NCI-H524 (cell line): ENCODE results near the gene ZBTB34.
"Not testable (repeated sequence)": the region's sequence is repeated elsewhere in the genome, so short reads cannot be mapped to it uniquely, and the experiment has no call there.

ENCODE experiments used
- DNase-seq, 2 experiments: peaks; one replicate each; lab custom pipeline; 2025; lab: John Stamatoyannopoulos, UW

Gene ZBTB34

DNA sequence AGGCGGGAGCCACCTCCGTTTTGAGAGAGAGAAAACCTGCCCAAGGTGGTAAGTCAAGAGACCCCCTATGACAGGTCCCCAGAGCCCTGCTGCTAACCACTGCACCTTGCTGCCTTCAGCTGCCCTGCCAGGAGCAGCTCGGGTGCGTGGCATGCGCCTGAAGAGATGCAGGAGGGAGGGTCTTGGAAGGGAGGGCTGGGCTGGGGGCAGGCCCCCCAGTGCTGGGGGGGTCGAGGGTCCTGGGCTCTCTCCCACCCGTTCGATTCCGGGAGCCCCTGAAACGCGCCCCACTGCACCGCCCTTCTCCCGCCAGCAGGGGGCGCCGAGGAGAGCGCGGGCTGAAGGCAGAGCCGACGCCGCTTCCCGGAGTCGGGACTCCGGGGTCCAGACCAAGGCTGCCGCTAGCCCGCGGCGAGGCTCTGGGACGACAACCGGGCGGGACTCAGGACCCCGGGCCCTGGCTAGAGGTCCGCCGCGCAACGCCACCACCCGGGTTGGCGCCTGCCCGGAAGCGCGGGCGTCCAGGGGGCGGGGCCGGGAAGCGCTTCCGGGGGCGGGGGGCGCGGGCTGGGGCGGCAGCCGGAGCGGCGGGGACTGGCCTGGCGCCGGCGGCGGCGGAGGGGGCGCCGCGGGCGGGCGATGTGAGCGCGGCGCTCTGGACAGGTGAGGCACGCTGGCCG, at the start of gene ZBTB34:
TSS of gene ZBTB34 (plus strand) at position 563 of the 680 bp plus-strand sequence. CDS start 18,761 bp downstream, outside the sequence.
- peak; percentile 22 to 66 for DNase-seq

DNA sequence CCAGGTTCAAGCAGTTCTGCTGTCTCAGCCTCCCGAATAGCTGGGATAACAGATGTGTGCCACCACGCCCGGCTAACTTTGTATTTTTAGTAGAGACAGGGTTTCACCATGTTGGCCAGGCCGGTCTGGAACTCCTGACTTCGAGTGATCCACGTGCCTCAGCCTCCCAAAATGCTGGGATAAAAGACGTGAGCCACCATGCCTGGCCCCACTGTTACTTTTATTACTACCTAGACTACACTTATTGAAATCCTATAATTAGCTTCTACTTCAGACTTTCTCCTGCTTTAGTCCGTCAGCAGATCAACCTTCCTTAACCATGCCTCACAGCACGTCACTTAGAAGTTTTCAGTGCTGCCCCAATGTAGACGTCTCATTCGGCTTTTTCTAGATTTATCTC, 47.4 kb upstream of the ZBTB34 start:
- no peak for DNase-seq

DNA sequence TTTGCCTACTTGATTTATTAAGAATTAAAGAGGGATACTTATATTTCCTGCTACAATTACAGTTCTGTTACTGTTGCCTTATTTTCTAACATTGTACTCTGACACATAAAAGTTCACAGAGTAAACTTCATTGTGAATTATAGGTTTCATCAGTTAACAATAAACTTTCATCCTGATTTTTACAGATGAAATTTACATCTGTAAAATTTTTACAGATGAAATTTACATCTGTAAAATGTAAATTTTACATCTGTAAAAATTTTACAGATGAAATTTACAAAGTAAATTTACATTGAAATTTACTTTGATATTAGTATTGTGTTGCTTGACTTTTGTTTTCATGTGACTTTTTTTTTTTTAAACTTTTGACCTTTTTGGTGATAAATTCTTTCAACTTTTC, 46.3 kb upstream of the ZBTB34 start:
- no peak for DNase-seq

DNA sequence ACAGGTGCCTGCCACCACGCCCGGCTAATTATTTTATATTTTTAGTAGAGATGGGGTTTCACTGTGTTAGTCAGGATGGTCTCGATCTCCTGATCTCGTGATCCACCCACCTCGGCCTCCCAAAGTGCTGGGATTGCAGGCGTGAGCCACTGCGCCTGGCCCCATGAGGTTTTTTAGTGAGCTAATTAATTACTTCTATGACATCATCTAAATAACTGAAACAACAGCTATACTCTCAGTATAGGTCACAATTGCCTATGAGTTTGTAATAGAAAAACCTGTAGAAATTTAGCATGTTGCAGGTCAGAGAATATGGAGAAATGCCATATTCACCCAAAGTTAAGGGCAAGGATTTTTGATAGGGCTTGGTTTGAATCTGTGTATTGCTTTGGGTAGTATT, 42.8 kb upstream of the ZBTB34 start:
- not testable (repeated sequence) for DNase-seq

- no peak for DNase-seq
Observed at GRCh38 chr9:126818482-126818881, 42.0 kb upstream of the ZBTB34 start.

DNA sequence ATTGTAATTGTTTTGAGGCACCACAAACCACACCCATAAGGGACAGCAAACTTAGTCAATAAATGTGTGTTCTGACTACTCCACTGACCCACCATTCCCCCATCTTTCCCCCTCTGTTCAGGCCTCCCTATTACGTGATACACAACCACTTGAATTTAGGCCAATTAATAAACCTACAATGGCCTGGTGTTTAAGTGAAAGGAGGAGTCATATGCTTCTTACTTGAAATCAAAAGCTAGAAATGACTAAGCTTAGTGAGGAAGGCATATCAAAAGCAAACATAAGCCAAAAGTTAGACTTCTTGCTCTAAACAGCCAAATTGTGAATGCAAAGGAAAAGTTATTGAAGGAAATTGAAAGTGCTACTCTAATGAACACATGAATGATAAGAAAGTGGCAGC, 41.0 kb upstream of the ZBTB34 start:
- DNase-seq, result no peak

- no peak for DNase-seq
Observed at GRCh38 chr9:126822278-126822677, 38.2 kb upstream of the ZBTB34 start.

GRCh38 chr9:126822873-126823272, 37.6 kb upstream of the ZBTB34 start:
- no peak for DNase-seq

DNA sequence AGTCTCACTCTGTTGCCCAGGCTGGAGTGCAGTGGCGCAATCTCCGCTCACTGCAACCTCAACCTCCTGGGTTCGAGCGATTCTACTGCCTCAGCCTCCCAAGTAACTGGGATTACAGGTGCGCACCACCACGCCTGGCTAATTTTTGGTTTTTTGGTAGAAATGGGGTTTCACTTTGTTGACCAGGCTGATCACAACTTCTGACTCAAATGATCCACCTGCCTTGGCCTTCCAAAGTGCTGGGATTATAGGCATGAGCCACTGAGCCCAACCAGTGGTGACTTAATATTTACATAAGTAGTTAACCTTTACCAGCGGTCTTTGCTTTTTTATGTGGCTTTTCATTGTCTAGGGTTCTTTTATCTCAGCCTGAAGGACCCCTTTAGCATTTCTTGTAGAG, 36.4 kb upstream of the ZBTB34 start:
- not testable (repeated sequence) for DNase-seq

DNA sequence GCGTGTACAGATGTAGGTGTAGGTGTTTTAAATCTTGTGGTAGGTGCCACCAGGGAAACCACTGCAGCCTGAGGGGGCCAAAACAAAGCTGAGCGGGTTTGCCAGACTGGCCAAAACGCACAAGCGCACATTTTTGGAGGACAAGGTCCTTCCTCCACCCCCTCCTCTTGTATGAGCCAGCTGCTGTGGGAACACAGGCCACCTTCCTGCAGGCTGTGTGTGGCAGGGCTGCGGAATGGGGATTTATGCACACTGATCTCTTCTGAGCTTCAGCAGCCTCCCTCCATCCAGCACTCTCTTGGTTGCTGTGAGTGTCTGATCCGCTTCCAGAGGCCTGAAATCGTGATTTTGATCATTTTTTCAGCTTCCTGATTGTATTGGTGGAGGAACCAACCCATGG, 33.2 kb upstream of the ZBTB34 start:
- DNase-seq, result no peak

- DNase-seq, result no peak
Observed at GRCh38 chr9:126829035-126829434, 31.4 kb upstream of the ZBTB34 start.

DNA sequence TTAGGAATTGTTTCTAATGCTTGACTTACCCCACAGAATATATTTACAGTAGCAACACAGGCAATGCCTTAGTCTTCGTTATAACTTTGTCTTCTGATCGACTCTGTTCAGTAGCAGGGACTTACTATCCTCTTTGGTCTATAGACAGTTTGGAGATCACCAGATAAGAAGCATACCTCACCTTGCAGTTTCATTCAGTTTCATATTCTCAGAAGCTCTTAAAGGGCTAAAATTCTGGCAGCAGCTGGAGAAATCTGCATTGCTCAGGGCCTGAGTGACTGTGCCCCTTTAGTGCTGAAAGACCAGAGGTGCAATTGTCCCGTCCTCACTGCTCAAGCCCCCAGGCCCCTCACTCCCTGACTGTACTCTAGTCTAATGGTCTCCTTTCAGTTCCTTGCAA, 29.6 kb upstream of the ZBTB34 start:
- no peak for DNase-seq

DNA sequence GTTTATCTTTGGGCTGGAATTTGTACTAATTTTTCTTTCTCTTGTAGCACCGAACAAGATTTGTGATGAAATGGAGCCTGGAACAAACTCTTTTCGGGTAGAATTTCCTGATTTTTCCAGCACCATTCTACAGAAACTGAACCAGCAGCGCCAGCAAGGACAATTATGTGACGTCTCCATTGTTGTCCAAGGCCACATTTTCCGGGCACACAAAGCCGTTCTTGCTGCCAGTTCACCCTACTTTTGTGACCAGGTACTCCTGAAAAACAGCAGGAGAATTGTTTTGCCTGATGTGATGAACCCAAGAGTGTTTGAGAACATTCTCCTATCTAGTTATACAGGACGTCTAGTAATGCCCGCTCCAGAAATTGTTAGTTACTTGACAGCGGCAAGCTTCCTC, 28.0 kb upstream of the ZBTB34 start:
- DNase-seq, result no peak

DNA sequence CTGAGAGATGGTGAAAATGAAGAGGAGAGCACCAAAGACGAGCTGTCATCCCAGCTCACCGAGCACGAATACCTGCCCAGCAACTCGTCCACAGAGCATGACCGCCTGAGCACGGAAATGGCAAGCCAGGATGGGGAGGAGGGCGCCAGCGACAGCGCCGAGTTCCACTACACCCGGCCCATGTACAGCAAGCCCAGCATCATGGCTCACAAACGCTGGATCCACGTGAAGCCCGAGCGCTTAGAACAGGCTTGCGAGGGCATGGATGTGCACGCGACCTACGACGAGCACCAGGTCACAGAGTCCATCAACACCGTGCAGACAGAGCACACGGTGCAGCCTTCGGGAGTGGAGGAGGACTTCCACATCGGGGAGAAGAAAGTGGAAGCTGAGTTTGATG, 27.4 kb upstream of the ZBTB34 start:
- DNase-seq, result no peak

DNA sequence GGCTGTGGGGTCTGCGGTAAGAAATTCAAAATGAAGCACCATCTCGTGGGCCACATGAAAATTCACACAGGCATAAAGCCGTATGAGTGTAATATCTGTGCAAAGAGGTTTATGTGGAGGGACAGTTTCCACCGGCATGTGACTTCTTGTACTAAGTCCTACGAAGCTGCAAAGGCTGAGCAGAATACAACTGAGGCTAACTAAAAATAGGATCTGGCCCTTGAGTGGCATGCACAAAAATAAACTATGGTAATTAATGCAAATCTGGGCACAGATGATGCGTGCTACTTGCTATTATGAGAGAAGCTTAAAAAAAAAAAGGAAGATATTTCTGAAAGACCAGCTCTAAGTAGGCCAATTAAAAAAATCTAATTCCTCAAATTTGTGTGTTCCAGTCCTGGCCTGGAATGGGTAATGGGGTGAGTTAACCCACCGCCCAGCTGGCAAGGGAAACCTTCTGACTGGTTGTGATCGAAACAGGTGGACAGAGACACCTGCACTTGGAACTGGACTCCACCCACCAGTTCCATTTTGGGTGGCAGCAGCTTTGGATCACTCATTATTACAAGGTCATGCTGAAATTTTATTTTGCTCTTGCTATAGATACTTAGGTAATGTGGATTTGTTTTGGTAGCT, 26.6 kb upstream of the ZBTB34 start:
- DNase-seq, result no peak

DNA sequence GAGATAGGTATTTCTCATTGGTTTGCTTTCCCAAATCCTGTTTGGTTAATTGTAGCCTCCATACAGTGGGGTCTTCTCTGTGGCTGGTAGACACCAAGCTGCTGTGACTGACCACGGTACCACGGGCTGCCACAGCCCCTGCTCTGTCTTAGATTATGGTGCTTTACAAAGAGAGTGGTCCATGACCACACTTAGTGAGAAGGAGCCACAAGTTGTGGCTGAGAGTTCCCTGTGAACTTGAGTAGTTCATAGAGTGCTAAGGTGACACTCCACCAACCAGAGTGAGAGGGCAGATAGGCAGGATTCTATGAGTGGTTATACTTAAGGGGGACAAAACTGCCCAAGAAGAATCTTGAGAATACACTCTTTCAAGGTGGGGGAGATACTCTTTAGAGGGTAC, 25.8 kb upstream of the ZBTB34 start:
- DNase-seq, result no peak

GRCh38 chr9:126836216-126836615, 24.2 kb upstream of the ZBTB34 start:
- DNase-seq, result no peak

- DNase-seq, result no peak
Observed at GRCh38 chr9:126838055-126838811, 22.2 kb upstream of the ZBTB34 start.

DNA sequence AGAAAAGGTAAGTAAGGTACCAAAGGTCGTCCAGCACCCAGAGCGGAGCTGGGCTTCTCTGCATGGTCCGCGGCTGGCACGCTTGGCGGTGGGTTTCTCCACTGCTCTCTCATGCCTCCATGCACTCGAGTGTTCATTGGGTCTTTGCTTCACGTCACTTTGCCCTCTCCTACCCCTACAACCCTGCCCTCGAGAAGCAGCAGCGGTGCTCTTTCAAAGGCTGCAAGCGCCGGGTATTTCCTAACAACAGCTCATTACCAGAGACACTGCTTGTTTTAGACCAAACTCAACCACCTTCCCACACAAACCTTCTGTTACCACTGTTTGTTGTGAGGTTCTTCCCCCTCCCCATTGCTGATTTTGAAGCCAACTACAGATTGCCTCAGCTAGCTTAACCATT, 21.5 kb upstream of the ZBTB34 start:
- DNase-seq, result no peak

GRCh38 chr9:126839301-126839700, 21.1 kb upstream of the ZBTB34 start:
- DNase-seq, result no peak

DNA sequence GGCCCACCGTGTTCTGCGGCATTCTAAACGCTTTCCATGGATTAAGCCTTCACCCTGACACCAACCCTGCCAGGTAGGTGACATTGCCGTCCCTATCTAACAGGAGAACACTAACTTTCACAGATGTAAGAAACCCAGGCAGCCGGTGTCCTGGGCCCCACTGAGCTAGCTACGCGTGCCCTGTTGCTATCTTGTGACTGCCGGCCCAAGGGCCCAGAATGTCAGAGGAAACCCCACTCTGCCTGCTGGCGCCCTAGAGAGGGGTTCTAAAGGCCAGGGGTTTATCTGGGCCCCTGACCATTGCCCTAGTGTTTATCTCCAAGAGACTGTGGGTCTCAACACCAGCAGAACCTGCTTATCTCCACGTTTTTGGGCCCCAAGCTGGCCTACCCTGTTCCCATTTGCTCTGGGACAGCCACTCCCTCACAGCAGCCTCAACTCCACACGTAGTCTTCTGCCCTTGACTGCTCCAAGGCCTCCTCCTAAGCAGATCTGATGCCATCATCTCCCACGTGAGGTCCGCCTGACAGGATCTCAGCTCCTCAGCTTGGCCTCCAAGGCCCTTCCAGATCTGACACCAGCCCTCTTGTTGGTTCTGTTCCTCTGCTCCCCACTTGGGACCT, 18.1 kb upstream of the ZBTB34 start:
- DNase-seq, result no peak

DNA sequence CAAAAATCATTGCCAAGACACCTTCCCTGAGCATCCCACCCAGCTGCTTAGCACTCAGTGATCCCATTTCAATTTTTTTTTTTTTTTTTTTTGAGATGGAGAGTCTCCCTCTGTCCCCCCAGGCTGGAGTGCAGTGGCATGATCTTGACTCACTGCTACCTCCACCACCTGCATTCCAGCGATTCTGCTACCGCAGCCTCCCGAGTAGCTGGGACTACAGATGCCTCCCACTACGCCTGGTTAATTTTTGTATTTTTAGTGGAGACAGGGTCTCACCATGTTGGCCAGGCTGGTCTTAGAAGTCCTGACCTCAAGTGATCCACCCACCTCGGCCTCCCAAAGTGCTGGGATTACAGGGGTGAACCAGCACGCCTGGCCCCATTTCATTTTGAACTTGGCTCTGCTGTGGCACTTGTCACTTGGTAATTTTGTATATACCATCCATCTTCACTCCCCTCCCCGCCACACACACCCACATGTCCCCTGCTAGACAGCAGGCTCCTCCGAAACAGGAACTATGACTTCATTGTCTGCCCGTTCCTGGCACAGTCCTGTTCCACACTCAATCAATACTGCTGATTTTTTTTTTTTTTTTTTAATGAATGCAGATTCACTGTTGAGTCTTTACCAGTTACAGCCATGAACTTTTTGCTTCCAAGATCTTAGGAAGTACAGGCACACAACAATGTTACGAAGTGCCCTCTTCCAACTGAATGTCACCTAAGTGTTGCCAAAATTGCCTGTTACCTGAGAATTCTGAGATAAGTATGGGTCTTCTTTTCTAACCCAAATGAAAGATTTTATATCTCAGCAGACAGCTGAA, 17.3 kb upstream of the ZBTB34 start:
- DNase-seq, result no peak
